Ramos (cell line): Measurements from ENCODE around the gene EXOSC7.
"Not testable (repeated sequence)": the region's sequence is repeated elsewhere in the genome, so short reads cannot be mapped to it uniquely, and the experiment has no call there.

Experiments
- in situ Hi-C: fragments of 300-500 bp; cut with MboI; formaldehyde crosslinking; loops from one replicate; pipeline ENCODE4 v1.14.3; 2022; ENCODE audit warnings: low sequenced_read_pairs; ENCODE audit not compliant: unreplicated experiment

Gene EXOSC7

DNA sequence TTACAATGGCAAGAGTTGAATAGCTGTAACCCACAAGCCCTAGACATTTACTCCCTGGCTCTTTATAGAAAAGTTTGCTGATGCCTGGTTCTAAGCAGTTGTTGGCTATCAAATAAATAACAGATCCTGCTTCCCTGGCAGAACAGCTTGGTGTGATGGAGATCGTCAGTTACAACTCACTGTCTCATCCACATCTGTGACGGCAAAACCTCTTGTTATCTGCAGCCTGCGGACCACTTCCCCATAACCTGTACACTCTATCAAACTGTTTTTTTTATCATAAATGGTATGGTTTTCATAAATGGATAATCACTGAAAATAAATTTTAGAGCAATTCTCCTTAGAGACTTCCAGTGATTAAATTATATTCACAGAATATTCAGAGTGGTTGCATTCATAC is 14.2 kb upstream of the EXOSC7 start:
- in situ Hi-C loops, result no loop called here

DNA sequence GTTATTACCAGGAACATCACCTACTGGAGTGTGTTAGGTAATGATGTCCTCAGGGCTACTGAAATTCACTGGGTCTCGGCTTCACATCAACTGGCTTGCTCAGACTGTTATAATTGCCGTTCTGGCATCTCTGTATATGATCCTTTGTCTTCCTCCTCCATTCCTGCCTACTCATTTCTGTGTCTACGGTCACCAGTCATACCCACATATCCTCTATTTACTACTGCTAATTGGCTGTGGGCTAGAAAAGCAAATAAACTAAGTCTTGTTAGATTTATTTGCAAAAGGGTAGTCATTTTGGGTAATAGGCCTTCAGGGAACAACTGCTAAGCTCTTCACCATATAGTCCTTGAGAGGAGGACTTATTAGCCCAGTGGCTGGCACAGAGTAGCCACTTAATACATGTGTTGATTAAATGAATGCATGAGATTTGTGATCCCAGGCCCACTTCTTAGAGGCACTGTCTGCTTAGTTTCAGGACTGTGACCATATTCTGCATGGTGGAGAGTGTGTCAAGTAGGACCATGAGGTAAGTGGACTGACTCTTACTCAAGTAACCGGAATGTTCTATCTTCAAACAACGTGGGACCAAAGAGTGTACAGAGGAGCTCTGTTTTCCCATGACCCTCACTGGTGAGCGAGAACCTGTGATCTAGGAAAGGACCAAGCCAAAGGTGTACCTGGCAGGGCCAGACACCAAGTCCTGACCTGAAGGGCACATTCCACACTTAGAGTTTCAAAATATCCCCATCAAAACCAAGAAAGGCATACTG is 13.2 kb upstream of the EXOSC7 start:
- in situ Hi-C loops, result no loop called here

- in situ Hi-C loops, result no loop called here
Measured at GRCh38 chr3:44963571-44964325, 12.3 kb upstream of the EXOSC7 start.

GRCh38 chr3:44965165-44965564 is 10.9 kb upstream of the EXOSC7 start:
- in situ Hi-C loops, result no loop called here

GRCh38 chr3:44966795-44967278 is 9.2 kb upstream of the EXOSC7 start:
- in situ Hi-C loops, result no loop called here

- in situ Hi-C loops, result no loop called here
Measured at GRCh38 chr3:44968447-44968858, 7.6 kb upstream of the EXOSC7 start.

DNA sequence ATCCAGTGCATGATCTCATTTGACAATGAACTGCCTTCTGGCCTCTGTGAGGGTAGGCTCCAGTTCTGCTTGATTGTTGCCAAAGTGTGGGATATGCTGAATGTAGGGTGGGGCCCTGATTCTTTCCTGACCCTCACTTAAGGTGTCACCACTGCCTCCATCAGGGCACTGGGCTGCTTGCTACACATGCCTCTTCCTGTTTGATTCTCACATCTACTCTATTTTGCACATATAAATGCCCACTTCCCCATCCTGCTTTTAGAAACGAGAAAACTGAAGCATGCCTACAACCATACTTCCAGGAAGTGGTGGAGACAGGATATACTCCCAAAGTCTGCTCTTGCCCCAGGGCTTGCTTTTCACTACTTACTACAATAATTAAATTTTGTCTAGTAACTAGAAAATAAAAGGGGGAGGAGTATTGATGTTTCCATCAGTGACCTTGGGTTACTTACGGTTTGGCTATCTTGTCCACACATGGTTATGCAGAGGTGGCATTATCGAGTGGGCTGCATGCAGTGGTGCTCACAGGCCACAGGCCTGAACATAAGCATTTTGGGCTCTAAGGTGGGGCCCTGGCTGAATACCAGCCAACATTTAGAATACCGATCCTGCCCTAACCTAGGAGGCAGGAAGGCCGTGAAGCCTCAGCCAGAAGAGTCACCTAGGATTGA is 6.8 kb upstream of the EXOSC7 start:
- in situ Hi-C loops, result no loop called here

- in situ Hi-C loops, result no loop called here
Measured at GRCh38 chr3:44969828-44970179, 6.2 kb upstream of the EXOSC7 start.

- in situ Hi-C loops, result no loop called here
Measured at GRCh38 chr3:44970926-44971490, 5.0 kb upstream of the EXOSC7 start.

DNA sequence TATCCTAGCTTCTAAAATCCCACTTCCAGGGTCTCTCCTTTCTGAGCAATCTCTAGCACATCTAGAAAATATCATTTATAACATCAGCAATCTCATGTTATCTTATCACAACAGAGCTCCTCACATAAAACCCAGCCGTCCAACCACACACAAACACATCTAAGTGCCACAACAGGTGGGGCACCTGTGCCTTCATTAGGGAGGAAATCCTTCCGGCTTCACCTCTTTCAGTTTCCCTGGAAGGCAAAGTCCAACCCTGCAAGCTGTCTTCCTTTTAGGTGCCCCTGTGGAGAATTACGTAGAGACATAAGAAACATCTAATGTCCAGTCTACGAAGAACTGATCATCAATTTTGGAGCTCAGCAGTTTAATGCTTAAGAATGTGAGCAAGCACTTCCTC is 1.6 kb upstream of the EXOSC7 start:
- in situ Hi-C loops, result no loop called here

- in situ Hi-C loops, result no loop called here
Measured at GRCh38 chr3:44981220-44981619, 5.2 kb downstream of the EXOSC7 start.

- in situ Hi-C loops, result no loop called here
Measured at GRCh38 chr3:44981751-44982150, 5.7 kb downstream of the EXOSC7 start.

DNA sequence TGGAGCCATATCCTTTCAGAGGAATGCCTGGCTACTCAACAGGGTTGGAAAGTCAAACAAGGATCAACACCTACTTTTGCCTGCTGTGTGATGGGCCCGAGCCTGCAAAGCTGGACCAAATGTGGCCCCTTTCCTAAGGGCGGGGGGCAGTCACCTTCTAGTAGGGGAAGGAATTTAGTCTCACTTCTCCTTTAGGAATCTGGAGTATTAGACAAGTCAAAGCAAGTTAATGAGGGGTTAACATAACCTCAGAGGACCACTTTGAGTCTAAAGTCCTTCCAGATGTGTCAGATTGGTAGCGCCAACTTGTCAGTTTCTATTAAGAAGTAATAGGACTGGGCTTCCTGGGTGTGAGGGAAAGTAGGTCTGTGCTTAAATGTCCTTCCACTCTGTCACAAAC is 6.8 kb downstream of the EXOSC7 start:
- in situ Hi-C loops, result no loop called here

DNA sequence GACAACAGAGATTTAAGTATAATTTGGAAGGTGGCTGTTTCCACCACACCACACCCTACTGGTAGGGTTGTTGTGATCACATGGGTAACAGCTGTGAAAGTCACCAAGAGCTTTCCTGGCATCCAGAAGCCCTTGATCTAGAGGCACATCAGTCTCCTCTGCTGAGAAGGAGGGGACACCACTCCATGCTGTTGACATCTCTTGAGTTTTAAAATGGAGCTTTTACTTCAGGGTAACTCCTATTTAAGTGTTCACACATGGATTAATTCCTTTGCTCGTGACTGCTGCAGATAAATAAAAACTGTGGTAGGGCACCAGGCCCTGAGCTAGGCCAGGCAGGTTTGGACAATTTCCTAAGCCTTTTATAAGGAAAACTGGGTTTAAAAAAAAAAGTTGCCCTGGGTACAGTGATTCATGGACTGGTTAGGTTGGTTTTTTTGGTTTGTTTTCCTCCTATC is 7.5 kb downstream of the EXOSC7 start:
- in situ Hi-C loops, result no loop called here

DNA sequence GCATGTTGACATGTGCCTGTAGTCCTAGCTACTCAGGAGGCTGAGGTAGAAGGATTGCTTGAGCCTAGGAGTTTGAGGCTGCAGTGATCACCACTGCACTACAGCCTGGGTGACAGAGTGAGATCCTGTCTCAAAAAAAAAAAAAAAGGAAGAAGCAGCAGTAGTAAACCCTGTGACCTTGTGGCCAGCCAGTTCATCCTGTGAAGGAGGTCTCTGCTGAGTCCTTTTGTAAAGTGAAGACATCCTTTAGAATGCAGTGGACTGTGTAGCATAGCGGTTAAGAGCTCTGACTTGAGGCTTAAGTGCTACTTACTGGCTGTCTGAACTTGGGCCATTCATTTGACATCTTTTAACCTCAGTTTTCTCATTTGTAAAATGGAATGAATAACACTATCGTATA is 8.3 kb downstream of the EXOSC7 start:
- in situ Hi-C loops, result no loop called here

- in situ Hi-C loops, result not testable (repeated sequence)
Measured at GRCh38 chr3:44986330-44986729, 10.3 kb downstream of the EXOSC7 start.

DNA sequence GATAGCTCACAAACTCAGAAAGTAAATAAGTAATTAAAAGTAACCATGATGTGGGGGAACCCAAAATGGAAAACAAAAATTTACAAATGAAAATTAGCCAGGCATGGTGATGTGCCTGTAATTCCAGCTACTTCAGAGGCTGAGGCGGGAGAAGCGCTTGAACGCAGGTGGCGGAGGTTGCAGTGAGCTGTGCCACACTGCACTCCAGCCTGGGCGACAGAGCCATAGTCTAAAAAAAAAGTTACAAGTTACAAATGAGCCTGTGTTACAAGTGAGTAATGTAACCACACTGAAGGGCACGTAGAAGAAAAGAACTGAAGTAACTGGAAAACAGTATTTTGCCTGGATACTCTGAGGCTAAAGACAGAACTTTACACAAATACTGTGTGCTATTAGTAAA is 11.3 kb downstream of the EXOSC7 start:
- in situ Hi-C loops, result no loop called here

GRCh38 chr3:44988073-44988472 is 12.0 kb downstream of the EXOSC7 start:
- in situ Hi-C loops, result no loop called here

- in situ Hi-C loops, result no loop called here
Measured at GRCh38 chr3:44989141-44989540, 13.1 kb downstream of the EXOSC7 start.

- in situ Hi-C loops, result no loop called here
Measured at GRCh38 chr3:44989636-44990373, 13.8 kb downstream of the EXOSC7 start.
